Neuronal stem cell (in vitro differentiated cells): ENCODE results near the gene MMS19.

ENCODE experiments used
- DNase-seq: peaks from one replicate; pipeline ENCODE4 v3.0.0-alpha.2; 2013; ENCODE audit warnings: low spot score
- H2AFZ ChIP-seq: one replicate; pipeline ENCODE4 v1.6.1; 2013; ENCODE audit warnings: mild to moderate bottlenecking, low read length, inconsistent platforms
- H2AK5ac ChIP-seq: 2 replicates; pipeline ENCODE4 v1.6.1; 2013; ENCODE audit warnings: low read depth, mild to moderate bottlenecking, inconsistent platforms, low read length, moderate library complexity, mixed read lengths
- H2BK120ac ChIP-seq: 2 replicates; pipeline ENCODE4 v1.6.1; 2013; ENCODE audit warnings: low read depth, mild to moderate bottlenecking, inconsistent platforms, low read length, moderate library complexity, mixed read lengths
- H2BK12ac ChIP-seq: one replicate; pipeline ENCODE4 v1.6.1; 2013; ENCODE audit warnings: low read length, inconsistent platforms
- H2BK15ac ChIP-seq: 2 replicates; pipeline ENCODE4 v1.6.1; 2013; ENCODE audit warnings: mild to moderate bottlenecking, low read length, inconsistent platforms, mixed read lengths
- H2BK5ac ChIP-seq: one replicate; pipeline ENCODE4 v1.6.1; 2013; ENCODE audit warnings: inconsistent platforms, mild to moderate bottlenecking, low read length, moderate library complexity
- H3K14ac ChIP-seq: one replicate; pipeline ENCODE4 v1.6.1; 2013; ENCODE audit warnings: low read length, inconsistent platforms
- H3K18ac ChIP-seq: 2 replicates; pipeline ENCODE4 v1.6.1; 2013; ENCODE audit warnings: low read length, inconsistent platforms
- H3K23ac ChIP-seq: 2 replicates; pipeline ENCODE4 v1.6.1; 2013; ENCODE audit warnings: low read depth, mild to moderate bottlenecking, mixed read lengths, low read length, inconsistent platforms; ENCODE audit not compliant: poor library complexity
- H3K27ac ChIP-seq: replicated peaks from 3 replicates; pipeline ENCODE4 v1.5.1; 2013; ENCODE audit warnings: low read length, inconsistent platforms
- H3K27me3 ChIP-seq, 3 experiments: 2 replicates each; pipeline ENCODE4 v1.6.1; 2013; ENCODE audit warnings: low read length in 3 of 3, mild to moderate bottlenecking in 2 of 3, inconsistent platforms in 1 of 3, low read depth in 1 of 3, mixed read lengths in 1 of 3, moderate library complexity in 1 of 3; ENCODE audit not compliant: control insufficient read depth in 3 of 3, insufficient read depth in 3 of 3
- H3K36me3 ChIP-seq, 2 donors: replicated peaks in 1 of 2; 2 replicates each; pipeline ENCODE4 v1.6.1; 2013; ENCODE audit warnings: low read length in 2 of 2; ENCODE audit not compliant: control insufficient read depth in 2 of 2, insufficient read depth in 2 of 2
- H3K4ac ChIP-seq: 2 replicates; pipeline ENCODE4 v1.6.1; 2013; ENCODE audit warnings: inconsistent platforms, mild to moderate bottlenecking, low read length, moderate library complexity
- H3K4me1 ChIP-seq, 2 donors: 1 replicate in 1 of 2; 2 replicates in 1 of 2; pipeline ENCODE4 v1.6.1; 2013; ENCODE audit warnings: low read length in 2 of 2, low read depth in 1 of 2; ENCODE audit not compliant: control insufficient read depth in 2 of 2, insufficient read depth in 1 of 2
- H3K4me2 ChIP-seq: one replicate; pipeline ENCODE4 v1.6.1; 2013; ENCODE audit warnings: mild to moderate bottlenecking, low read length, inconsistent platforms; ENCODE audit not compliant: insufficient read depth, poor library complexity, severe bottlenecking
- H3K4me3 ChIP-seq, 2 donors: 2 replicates each; pipeline ENCODE4 v1.5.1; 2013; ENCODE audit warnings: low read length in 2 of 2, mild to moderate bottlenecking in 2 of 2, inconsistent platforms in 1 of 2, moderate library complexity in 1 of 2
- H3K79me1 ChIP-seq: one replicate; pipeline ENCODE4 v1.6.1; 2013; ENCODE audit warnings: low read depth, mild to moderate bottlenecking, inconsistent platforms, low read length, moderate library complexity
- H3K9ac ChIP-seq: one replicate; pipeline ENCODE4 v1.6.1; 2013; ENCODE audit warnings: mild to moderate bottlenecking, low read depth, low read length, inconsistent platforms; ENCODE audit not compliant: poor library complexity
- H3K9me3 ChIP-seq, 2 donors: replicated peaks in 1 of 2; 2 replicates each; pipeline versions ENCODE3 to v1.6.1; 2013; ENCODE audit warnings: low read length in 2 of 2, mild to moderate bottlenecking in 2 of 2, inconsistent platforms in 1 of 2, low read depth in 1 of 2, mixed read lengths in 1 of 2, moderate library complexity in 1 of 2; ENCODE audit not compliant: control insufficient read depth in 2 of 2, insufficient read depth in 1 of 2
- H4K8ac ChIP-seq: one replicate; pipeline ENCODE4 v1.6.1; 2013; ENCODE audit warnings: low read depth, mild to moderate bottlenecking, inconsistent platforms, low read length, moderate library complexity
- H4K91ac ChIP-seq: one replicate; pipeline ENCODE4 v1.6.1; 2013; ENCODE audit warnings: low read length, low read depth, mild to moderate bottlenecking, inconsistent platforms; ENCODE audit not compliant: poor library complexity
- WGBS, 2 donors: extraction: QIAGEN DNeasy Blood & Tissue Kit; methylation state at CpG; one replicate each; pipeline ENCODE4 v1.1.7; 2013; ENCODE audit warnings: missing lambda C conversion rate in 2 of 2, mixed read lengths in 1 of 2; ENCODE audit not compliant: insufficient read length in 2 of 2, insufficient replicate concordance in 1 of 2; ENCODE audit errors: extremely low coverage in 2 of 2; 5-methylcytosine and 5-hydroxymethylcytosine counted together

The MMS19 gene

GRCh38 chr10:97445357-97445721 is 52.9 kb downstream of the MMS19 start:
- Histone ChIP-seq H3K36me3 (peaks cover 5 to 38% of the 10 kb centered on the region in 2 donors), H2BK5ac (no peak overlapping the region), H3K27me3 (no peaks in the 10 kb centered on the region), H2BK15ac (no peak overlapping the region), H3K4me2 (peak overlapping the region; percentile 75), H3K4me3 (peak overlapping the region; percentile 80 to 95), H3K18ac (peak overlapping the region; percentile 79), H3K9ac (peak overlapping the region; percentile 93), H3K14ac (no peak overlapping the region), H3K27ac (no peak overlapping the region), H3K9me3 (no peaks in the 10 kb centered on the region), H4K91ac (no peak overlapping the region), H3K4ac (no peak overlapping the region), H4K8ac (no peak overlapping the region), H2BK12ac (no peak overlapping the region), H3K79me1 (peaks cover 7% of the 10 kb centered on the region), H2AK5ac (no peak overlapping the region), H2BK120ac (no peak overlapping the region), H2AFZ (peak overlapping the region; percentile 95), H3K23ac (peak overlapping the region; percentile 5), H3K4me1 (peaks cover 6 to 9% of the 10 kb centered on the region in 2 donors)
- no peak for DNase-seq
- no CpG with 5 or more reads among the region's 13 CpGs for WGBS, 2 donors

DNA sequence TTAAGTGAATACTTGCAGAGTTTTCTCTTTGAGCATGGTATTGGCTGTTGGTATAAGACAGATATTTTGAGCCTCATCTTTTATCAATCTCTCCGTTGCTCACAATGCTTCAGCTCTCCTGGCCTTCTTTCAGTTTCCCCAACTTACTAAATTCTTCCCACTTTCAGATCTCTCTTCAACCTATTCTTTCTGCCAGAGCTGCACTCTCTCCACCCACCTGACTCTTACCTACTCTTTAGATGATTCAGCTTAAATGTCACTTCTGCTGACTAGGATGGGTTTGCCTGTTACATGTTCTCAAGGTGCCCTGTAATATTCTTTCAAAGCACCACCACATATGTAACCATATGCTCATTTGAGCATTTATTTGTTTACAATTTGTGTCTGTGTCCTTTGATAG is 54.0 kb downstream of the MMS19 start:
- peaks cover 5% of the 10 kb centered on the region in 2 donors for H3K4me1 ChIP-seq
- H3K9me3 ChIP-seq = no peaks in the 10 kb centered on the region
- no peak overlapping the region for H3K14ac ChIP-seq
- no peak overlapping the region for H3K4ac ChIP-seq
- no peak overlapping the region for H4K91ac ChIP-seq
- no CpG with 5 or more reads among the region's 1 CpG for WGBS, 2 donors
- H4K8ac ChIP-seq = no peak overlapping the region
- no peak overlapping the region for H2BK12ac ChIP-seq
- H2AK5ac ChIP-seq = no peak overlapping the region
- H3K36me3 ChIP-seq = peaks cover 5 to 45% of the 10 kb centered on the region in 2 donors
- H2BK5ac ChIP-seq = no peak overlapping the region
- H3K4me2 ChIP-seq = no peak overlapping the region
- H2AFZ ChIP-seq = no peak overlapping the region
- no peak overlapping the region for H3K23ac ChIP-seq
- H3K4me3 ChIP-seq = peak overlapping the region in 1 of 2 donors; percentile 80
- H2BK15ac ChIP-seq = no peak overlapping the region
- no peak overlapping the region for H3K27ac ChIP-seq
- H3K79me1 ChIP-seq = peaks cover 7% of the 10 kb centered on the region
- no peak for DNase-seq
- no peak overlapping the region for H3K9ac ChIP-seq
- H3K27me3 ChIP-seq = no peaks in the 10 kb centered on the region
- H3K18ac ChIP-seq = no peak overlapping the region
- H2BK120ac ChIP-seq = no peak overlapping the region

GRCh38 chr10:97442277-97442676 is 55.9 kb downstream of the MMS19 start:
- WGBS, 2 donors = no CpG with 5 or more reads among the region's 1 CpG
- Histone ChIP-seq H3K14ac (no peak overlapping the region), H3K18ac (no peak overlapping the region), H3K9me3 (no peaks in the 10 kb centered on the region), H2BK120ac (no peak overlapping the region), H4K91ac (no peak overlapping the region), H2BK15ac (no peak overlapping the region), H3K27ac (no peak overlapping the region), H3K27me3 (no peaks in the 10 kb centered on the region), H3K4ac (no peak overlapping the region), H2BK5ac (no peak overlapping the region), H3K4me1 (peaks cover 3 to 5% of the 10 kb centered on the region in 2 donors), H3K23ac (no peak overlapping the region), H4K8ac (no peak overlapping the region), H3K79me1 (peaks cover 7% of the 10 kb centered on the region), H2AFZ (no peak overlapping the region), H3K9ac (no peak overlapping the region), H3K4me3 (no peak overlapping the region), H2AK5ac (no peak overlapping the region), H2BK12ac (no peak overlapping the region), H3K4me2 (no peak overlapping the region), H3K36me3 (peaks cover 7 to 56% of the 10 kb centered on the region in 2 donors)
- no peak for DNase-seq

- no peaks in the 10 kb centered on the region for H3K27me3 ChIP-seq
- no peak overlapping the region for H3K23ac ChIP-seq
- no peak overlapping the region for H2BK12ac ChIP-seq
- H3K4me3 ChIP-seq = no peak overlapping the region
- no peak overlapping the region for H2BK15ac ChIP-seq
- H2AK5ac ChIP-seq = no peak overlapping the region
- H3K4me1 ChIP-seq = no peaks in the 10 kb centered on the region
- H3K9me3 ChIP-seq = no peaks in the 10 kb centered on the region
- H3K4ac ChIP-seq = no peak overlapping the region
- no peak overlapping the region for H3K18ac ChIP-seq
- no peak overlapping the region for H4K91ac ChIP-seq
- no peak overlapping the region for H3K4me2 ChIP-seq
- H2BK5ac ChIP-seq = no peak overlapping the region
- no peak for DNase-seq
- no peak overlapping the region for H4K8ac ChIP-seq
- H3K9ac ChIP-seq = no peak overlapping the region
- no peak overlapping the region for H3K14ac ChIP-seq
- H2AFZ ChIP-seq = no peak overlapping the region
- WGBS, 2 donors = 100% methylated on average over 3 of the region's 6 CpGs; no CpG with 5 or more reads in 1 of the 2 donors
- no peak overlapping the region for H3K27ac ChIP-seq
- H2BK120ac ChIP-seq = no peak overlapping the region
- peaks cover 36 to 87% of the 10 kb centered on the region in 2 donors for H3K36me3 ChIP-seq
- H3K79me1 ChIP-seq = no peaks in the 10 kb centered on the region
These were observed 63.0 kb downstream of the MMS19 start for GRCh38 chr10:97435211-97435610.
